Germinal center (tissue), 1 donor: ENCODE results near the gene TBC1D26.
"Not testable (repeated sequence)": the region's sequence is repeated elsewhere in the genome, so short reads cannot be mapped to it uniquely, and the experiment has no call there.

Experiments used
- DNase-seq: peaks from one replicate; pipeline ENCODE4 v3.0.0; 2012; ENCODE audit warnings: mixed read lengths, low spot score

Gene TBC1D26

GRCh38 chr17:15744074-15744676 is 12.1 kb downstream of the TBC1D26 start:
- DNase-seq = no peak

GRCh38 chr17:15744885-15745284 is 12.8 kb downstream of the TBC1D26 start:
- no peak for DNase-seq

- not testable (repeated sequence) for DNase-seq
Observed at GRCh38 chr17:15749403-15749802, 17.3 kb downstream of the TBC1D26 start.

GRCh38 chr17:15768865-15769533 is 36.9 kb downstream of the TBC1D26 start:
- not testable (repeated sequence) for DNase-seq

GRCh38 chr17:15770679-15771078 is 38.6 kb downstream of the TBC1D26 start:
- not testable (repeated sequence) for DNase-seq

- no peak for DNase-seq
Observed at GRCh38 chr17:15776871-15777270, 44.8 kb downstream of the TBC1D26 start.

GRCh38 chr17:15777297-15777696 is 45.2 kb downstream of the TBC1D26 start:
- no peak for DNase-seq

GRCh38 chr17:15777717-15778116 is 45.6 kb downstream of the TBC1D26 start:
- DNase-seq = no peak

GRCh38 chr17:15779119-15779518 is 47.0 kb downstream of the TBC1D26 start:
- no peak for DNase-seq

- no peak for DNase-seq
Observed at GRCh38 chr17:15780188-15780587, 48.1 kb downstream of the TBC1D26 start.

- no peak for DNase-seq
Observed at GRCh38 chr17:15782866-15783265, 50.8 kb downstream of the TBC1D26 start.

GRCh38 chr17:15783461-15783860 is 51.4 kb downstream of the TBC1D26 start:
- no peak for DNase-seq

GRCh38 chr17:15784351-15784750 is 52.3 kb downstream of the TBC1D26 start:
- DNase-seq = not testable (repeated sequence)

- DNase-seq = not testable (repeated sequence)
Observed at GRCh38 chr17:15787363-15788075, 55.4 kb downstream of the TBC1D26 start.

GRCh38 chr17:15788365-15788764 is 56.3 kb downstream of the TBC1D26 start:
- not testable (repeated sequence) for DNase-seq
